Measurements from ENCODE around the gene CABLES2.

DNA sequence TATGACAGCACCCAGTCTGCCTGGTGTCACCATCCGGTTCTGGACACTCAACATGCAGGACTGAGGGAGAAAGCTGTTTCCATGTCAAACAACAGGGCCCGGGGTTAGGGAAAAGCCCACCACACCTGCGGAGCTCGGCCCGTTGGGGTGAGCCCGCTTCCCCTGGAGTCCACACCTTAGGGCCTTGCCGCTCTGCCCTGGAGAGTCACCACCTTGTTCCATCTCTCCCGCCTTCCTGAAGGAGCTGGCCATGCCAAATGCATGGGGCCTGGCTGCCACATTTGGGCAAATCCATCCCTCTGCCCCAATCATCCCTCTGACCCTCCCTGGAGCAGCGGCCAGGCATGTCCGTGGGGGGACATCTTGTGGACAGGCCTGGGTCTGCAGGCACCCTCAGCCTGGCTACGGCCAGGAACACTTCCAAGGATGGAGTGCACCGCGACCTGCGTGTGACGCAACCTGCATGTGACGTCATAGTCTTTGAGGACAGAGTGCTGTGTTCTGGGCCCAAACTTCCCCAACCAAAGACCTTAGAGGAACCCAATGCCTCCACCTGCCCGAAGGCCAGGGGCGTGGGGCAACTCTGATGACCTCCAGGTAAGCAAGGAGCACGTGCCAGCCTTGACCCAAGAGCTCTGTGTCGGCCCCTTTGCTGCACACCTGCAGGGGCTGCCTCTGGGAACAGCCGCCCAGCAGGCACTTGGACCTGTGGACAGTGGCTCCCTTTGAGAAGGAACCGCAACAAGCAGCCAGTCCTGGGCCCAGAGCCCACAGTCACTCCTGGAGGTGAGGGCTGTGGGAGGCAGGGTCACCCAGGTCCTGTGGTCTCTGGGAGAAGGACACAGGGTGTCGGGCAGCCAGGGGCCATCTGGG, 1.7 kb downstream of the CABLES2 start:
- TF ChIP-seq, protein P1, sequence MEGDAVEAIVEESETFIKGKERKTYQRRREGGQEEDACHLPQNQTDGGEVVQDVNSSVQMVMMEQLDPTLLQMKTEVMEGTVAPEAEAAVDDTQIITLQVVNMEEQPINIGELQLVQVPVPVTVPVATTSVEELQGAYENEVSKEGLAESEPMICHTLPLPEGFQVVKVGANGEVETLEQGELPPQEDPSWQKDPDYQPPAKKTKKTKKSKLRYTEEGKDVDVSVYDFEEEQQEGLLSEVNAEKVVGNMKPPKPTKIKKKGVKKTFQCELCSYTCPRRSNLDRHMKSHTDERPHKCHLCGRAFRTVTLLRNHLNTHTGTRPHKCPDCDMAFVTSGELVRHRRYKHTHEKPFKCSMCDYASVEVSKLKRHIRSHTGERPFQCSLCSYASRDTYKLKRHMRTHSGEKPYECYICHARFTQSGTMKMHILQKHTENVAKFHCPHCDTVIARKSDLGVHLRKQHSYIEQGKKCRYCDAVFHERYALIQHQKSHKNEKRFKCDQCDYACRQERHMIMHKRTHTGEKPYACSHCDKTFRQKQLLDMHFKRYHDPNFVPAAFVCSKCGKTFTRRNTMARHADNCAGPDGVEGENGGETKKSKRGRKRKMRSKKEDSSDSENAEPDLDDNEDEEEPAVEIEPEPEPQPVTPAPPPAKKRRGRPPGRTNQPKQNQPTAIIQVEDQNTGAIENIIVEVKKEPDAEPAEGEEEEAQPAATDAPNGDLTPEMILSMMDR (IDR thresholded peaks at IDR 0.05; ENCODE audit: extremely low read depth in 1 of 2, insufficient read depth in 1 of 2, low read depth in 1 of 2, low read length in 2 of 2), result peak; percentile 62 to 77
- no peak for TF ChIP-seq MAX (IDR thresholded peaks at IDR 0.05; ENCODE audit: insufficient read depth, insufficient read length)
- TF ChIP-seq EZH2 (IDR thresholded peaks at IDR 0.05; ENCODE audit: borderline replicate concordance, low read depth, low read length, severe bottlenecking), result no peak
- no peak for TF ChIP-seq MYC (IDR thresholded peaks at IDR 0.05; ENCODE audit: low read depth, low read length)
- no peak for TF ChIP-seq JUN (IDR thresholded peaks at IDR 0.05; ENCODE audit: borderline replicate concordance, insufficient read depth, insufficient read length, low read depth)
- TF ChIP-seq POLR2A (IDR thresholded peaks at IDR 0.05; ENCODE audit: low read depth, low read length), result no peak
